ENCODE data around the gene SERBP1. TPM values are rescaled to one million over a fixed set of nuclear protein-coding genes. Genes with fewer than 3 reads are reported as not detected.

Gene SERBP1
- total RNA-seq, 1 experiment from 2014 or later: 300 TPM

- peak; percentile 50 for DNase-seq (ENCODE audit: low spot score)
Measured at GRCh38 chr1:67367370-67368045, 62.7 kb downstream of the SERBP1 start.

GRCh38 chr1:67361641-67362040, 68.6 kb downstream of the SERBP1 start:
- DNase-seq (ENCODE audit: low spot score): no peak

GRCh38 chr1:67359592-67359991, 70.6 kb downstream of the SERBP1 start:
- DNase-seq (ENCODE audit: low spot score): no peak

Other genes with a start within 250 kb of the SERBP1 start
- gene IL12RB2, start 122.5 kb downstream of the SERBP1 start, total RNA-seq (2014; rRNA removed; shearing (Covaris generic)): not detected in 2 replicates

Measured in H4 (cell line).